Breast epithelium (tissue), 3 donors: ENCODE results near the gene ZC3H13.

ENCODE experiments used
- POLR2A ChIP-seq: fragments of 450-650 bp; IDR thresholded peaks from one replicate; pipeline ENCODE4 v1.6.1; 2016; ENCODE audit warnings: antibody characterized with exemption, mild to moderate bottlenecking, moderate library complexity
- POLR2AphosphoS5 ChIP-seq, 3 donors: sonication (generic); formaldehyde crosslinking; IDR thresholded peaks; one replicate each; pipeline ENCODE4 v1.6.1; 2017; ENCODE audit warnings: antibody characterized with exemption in 3 of 3

- TF ChIP-seq POLR2A = no peak
- TF ChIP-seq POLR2AphosphoS5 (IDR thresholded peaks at IDR 0.05) = no peak
Observed at GRCh38 chr13:46071590-46072249, 19.2 kb upstream of the ZC3H13 start.
